AG04450 (cell line): ENCODE results near the gene IGSF9B. TPM values are rescaled to one million over a fixed set of nuclear protein-coding genes. Genes with fewer than 3 reads are reported as not detected.

Experiments used
- CTCF ChIA-PET: fragments of 300-600, 350-600 bp; formaldehyde crosslinking; extraction: SDS; loops from one replicate; lab custom pipeline; 2022; ENCODE audit warnings: antibody characterized with exemption, inconsistent platforms; lab: Charles Lee
- POLR2A ChIA-PET: fragments of 350-600 bp; formaldehyde crosslinking; extraction: SDS; loops from one replicate; lab custom pipeline; 2021; ENCODE audit warnings: antibody characterized with exemption, inconsistent platforms; lab: Yijun Ruan, JAX
- DNase-seq: peaks from one replicate; pipeline ENCODE4 v3.0.0-alpha.2; 2011; ENCODE audit warnings: low read depth, low spot score
- H3K27ac ChIP-seq: one replicate; pipeline ENCODE4 v1.5.1; 2012; ENCODE audit warnings: low read depth, low read length, control low read depth
- H3K27me3 ChIP-seq: one replicate; pipeline ENCODE4 v1.6.0; 2012; ENCODE audit warnings: low read length; ENCODE audit not compliant: control insufficient read depth, insufficient read depth
- H3K4me3 ChIP-seq: 2 replicates; pipeline ENCODE4 v1.5.1; 2011; ENCODE audit warnings: mild to moderate bottlenecking, low read depth, low read length, control low read depth
- H3K9me3 ChIP-seq: 2 replicates; pipeline ENCODE4 v1.5.1; 2012; ENCODE audit warnings: low read length; ENCODE audit not compliant: control insufficient read depth, insufficient read depth
- polyA plus RNA-seq: library from polyadenylated mRNA; depleted of rRNA; stranded (reverse); fragments of >200 nt; gene quantifications from 2 replicates; pipeline ENCODE4 v1.2.3, GENCODE V29; 2011
- TF ChIP-seq, protein P1 (sequence below): IDR thresholded peaks from 2 replicates; pipeline ENCODE4 v1.5.1; 2011; ENCODE audit warnings: low read depth, low read length, control low read depth, inconsistent platforms

Gene IGSF9B
- polyA plus RNA-seq, 1 experiment: not detected

DNA sequence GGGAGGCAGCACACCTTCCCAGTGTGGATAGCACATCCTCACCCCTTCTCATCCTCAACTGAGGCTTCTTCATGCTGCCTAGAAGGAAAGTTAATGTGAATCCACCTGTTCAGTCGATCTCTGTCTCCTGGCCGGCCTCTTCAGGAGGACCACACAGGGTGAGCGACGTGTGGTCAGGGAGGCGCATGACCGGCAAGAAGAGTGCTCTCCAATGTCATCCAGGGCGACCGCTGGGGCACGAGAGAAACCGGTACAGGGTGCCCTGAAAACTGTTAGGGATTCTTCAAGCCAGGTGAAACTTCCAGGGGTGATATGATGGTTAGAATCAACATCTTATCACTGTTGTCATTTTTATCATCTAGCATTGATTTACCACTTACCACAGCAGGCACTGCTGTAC is 43.0 kb downstream of the IGSF9B start:
- no peak for DNase-seq
- no peak overlapping the region for H3K4me3 ChIP-seq
- CTCF ChIA-PET: interaction anchor here (1.7 kb wide), 1 partner anchor 14 kb away, joined by 4 read pairs; no protein-coding TSS in a partner anchor
- H3K27me3 ChIP-seq: no peaks in the 10 kb centered on the region
- POLR2A ChIA-PET: no interaction called here
- TF ChIP-seq, protein P1, sequence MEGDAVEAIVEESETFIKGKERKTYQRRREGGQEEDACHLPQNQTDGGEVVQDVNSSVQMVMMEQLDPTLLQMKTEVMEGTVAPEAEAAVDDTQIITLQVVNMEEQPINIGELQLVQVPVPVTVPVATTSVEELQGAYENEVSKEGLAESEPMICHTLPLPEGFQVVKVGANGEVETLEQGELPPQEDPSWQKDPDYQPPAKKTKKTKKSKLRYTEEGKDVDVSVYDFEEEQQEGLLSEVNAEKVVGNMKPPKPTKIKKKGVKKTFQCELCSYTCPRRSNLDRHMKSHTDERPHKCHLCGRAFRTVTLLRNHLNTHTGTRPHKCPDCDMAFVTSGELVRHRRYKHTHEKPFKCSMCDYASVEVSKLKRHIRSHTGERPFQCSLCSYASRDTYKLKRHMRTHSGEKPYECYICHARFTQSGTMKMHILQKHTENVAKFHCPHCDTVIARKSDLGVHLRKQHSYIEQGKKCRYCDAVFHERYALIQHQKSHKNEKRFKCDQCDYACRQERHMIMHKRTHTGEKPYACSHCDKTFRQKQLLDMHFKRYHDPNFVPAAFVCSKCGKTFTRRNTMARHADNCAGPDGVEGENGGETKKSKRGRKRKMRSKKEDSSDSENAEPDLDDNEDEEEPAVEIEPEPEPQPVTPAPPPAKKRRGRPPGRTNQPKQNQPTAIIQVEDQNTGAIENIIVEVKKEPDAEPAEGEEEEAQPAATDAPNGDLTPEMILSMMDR: no peak
- H3K9me3 ChIP-seq: peaks cover 2% of the 10 kb centered on the region; the same call in 1 of the 2 replicates
- no peak overlapping the region for H3K27ac ChIP-seq

- ChIA-PET CTCF (interaction anchor here (0.9 kb wide), 1 partner anchor 139 kb away, joined by 3 read pairs; no protein-coding TSS in a partner anchor), POLR2A (no interaction called here)
- Histone ChIP-seq H3K9me3 (peaks cover 26% of the 10 kb centered on the region), H3K27me3 (no peaks in the 10 kb centered on the region), H3K27ac (no peak overlapping the region), H3K4me3 (no peak overlapping the region)
- TF ChIP-seq, protein P1: no peak
- no peak for DNase-seq
These were observed 45.6 kb downstream of the IGSF9B start for GRCh38 chr11:133911171-133911570.

- ChIA-PET POLR2A (no interaction called here), CTCF (no interaction called here)
- DNase-seq: no peak
- Histone ChIP-seq H3K27ac (no peak overlapping the region), H3K27me3 (no peaks in the 10 kb centered on the region), H3K9me3 (peaks cover 34% of the 10 kb centered on the region), H3K4me3 (no peak overlapping the region)
- TF ChIP-seq, protein P1: no peak
These were observed 46.7 kb downstream of the IGSF9B start for GRCh38 chr11:133910101-133910500.

GRCh38 chr11:133908827-133909226 is 47.9 kb downstream of the IGSF9B start:
- ChIA-PET POLR2A (no interaction called here), CTCF (no interaction called here)
- TF ChIP-seq, protein P1: no peak
- peaks cover 34% of the 10 kb centered on the region for H3K9me3 ChIP-seq
- H3K4me3 ChIP-seq: no peak overlapping the region
- no peaks in the 10 kb centered on the region for H3K27me3 ChIP-seq
- no peak for DNase-seq
- H3K27ac ChIP-seq: no peak overlapping the region

- Histone ChIP-seq H3K27ac (no peak overlapping the region), H3K9me3 (peaks cover 34% of the 10 kb centered on the region), H3K4me3 (no peak overlapping the region), H3K27me3 (no peaks in the 10 kb centered on the region)
- TF ChIP-seq, protein P1: no peak
- ChIA-PET POLR2A (no interaction called here), CTCF (no interaction called here)
- no peak for DNase-seq
These were observed 48.9 kb downstream of the IGSF9B start for GRCh38 chr11:133907841-133908241.
